GM18867 (cell line): Measurements from ENCODE around the gene ITM2C.

ENCODE experiments used
- ATAC-seq: cut with Tn5 transposase; IDR thresholded peaks from one replicate; pipeline ENCODE4 v1.9.1; 2021; ENCODE audit warnings: mild to moderate bottlenecking, moderate library complexity; ENCODE audit not compliant: unreplicated experiment

Gene ITM2C

DNA sequence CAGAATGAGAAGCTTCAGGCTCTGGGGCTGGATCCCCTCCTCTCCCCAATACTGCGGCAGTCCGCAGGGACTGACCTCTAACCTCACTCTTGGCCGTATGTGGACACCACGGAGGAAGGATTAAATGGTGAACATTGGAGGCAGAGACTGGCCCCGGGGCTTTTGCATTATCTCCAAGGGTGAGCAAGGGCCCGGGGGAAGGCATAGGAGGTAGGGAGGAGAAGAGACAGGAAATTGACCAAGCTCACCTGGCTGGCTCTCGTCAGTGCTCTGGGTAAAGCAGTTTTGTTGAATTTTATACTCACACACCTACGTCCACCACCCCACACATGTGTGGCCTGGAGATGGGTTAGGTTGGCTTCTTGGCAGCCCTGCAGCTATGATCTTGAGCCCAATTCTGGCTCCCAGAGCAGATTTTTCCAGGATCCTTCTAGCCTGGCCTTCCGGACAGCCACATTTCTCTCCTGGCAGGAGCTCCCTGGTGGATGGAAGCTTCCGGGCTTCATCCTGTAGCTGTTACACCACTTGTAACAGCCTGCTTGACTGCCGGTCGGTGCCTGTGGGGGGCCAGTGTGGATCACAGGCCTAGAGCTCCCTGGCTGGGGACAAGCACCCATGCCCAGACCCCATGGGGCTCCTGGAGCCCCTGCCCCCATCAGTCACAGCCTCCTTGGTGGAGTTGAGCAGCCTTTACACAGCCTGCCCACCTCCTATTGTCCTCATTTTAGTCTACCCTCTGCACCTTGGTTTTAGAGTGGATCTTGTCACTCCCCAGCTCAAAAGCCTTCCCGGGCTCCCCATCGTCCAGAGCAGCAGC lies 7.6 kb downstream of the ITM2C start:
- no peak for ATAC-seq

- ATAC-seq, result peak; percentile 61
These were observed 8.4 kb downstream of the ITM2C start for GRCh38 chr2:230872968-230873660.

DNA sequence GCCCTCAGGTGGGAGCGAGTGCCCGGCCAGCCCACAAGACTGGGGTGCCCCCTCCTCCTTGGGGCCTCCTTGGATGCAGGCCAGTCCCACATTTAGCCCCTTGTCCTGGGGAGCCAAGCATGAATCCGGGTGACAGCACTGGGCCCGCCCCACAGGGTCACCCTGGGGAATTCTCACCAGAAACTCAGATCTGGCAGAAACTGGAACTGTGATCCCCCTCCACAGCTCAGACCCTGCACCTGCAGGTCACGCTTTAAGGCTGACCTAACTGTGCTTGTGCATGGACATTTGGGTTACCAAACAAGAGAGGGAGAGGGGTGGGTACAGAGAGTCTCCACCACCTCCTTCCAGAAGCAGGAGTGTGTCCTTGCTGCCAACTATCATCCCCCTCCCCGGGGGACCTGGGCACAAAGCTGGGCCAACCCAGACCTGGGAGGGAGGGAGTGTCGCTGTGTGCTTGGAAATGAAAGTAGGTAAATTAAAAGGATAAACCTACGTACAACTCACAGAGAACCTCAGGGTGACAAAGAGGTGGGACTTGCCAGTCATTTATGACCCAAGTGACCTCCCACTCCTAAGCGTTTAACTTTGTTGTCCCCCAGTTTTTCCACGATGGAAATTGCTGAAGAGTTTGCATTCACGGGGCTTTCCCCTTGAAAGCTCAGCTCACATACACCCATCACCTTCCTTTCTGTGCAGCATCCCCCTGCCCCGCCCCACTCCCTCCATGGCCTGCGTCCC lies 9.1 kb downstream of the ITM2C start:
- peak; percentile 62 for ATAC-seq

DNA sequence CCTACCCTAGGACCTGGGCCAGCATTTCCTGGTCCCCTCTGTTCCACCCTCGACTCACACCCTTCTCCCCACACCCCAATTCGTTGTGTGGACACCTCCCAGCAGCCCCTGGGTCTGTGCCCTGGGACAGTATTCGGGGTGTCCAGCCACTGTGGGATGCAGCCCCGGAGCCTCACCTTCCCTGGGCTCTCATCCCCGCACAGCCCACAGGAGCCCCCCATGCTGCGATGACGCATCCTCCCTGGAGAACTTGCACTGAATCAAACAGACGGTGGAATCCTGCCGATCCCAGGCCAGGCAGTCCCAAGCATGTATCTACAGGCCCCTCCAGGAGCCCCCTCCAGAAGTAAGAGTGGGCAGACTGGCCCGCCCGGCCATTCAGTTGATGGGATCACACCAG lies 9.7 kb downstream of the ITM2C start:
- no peak for ATAC-seq

GRCh38 chr2:230874876-230875275 lies 10.1 kb downstream of the ITM2C start:
- ATAC-seq, result no peak

DNA sequence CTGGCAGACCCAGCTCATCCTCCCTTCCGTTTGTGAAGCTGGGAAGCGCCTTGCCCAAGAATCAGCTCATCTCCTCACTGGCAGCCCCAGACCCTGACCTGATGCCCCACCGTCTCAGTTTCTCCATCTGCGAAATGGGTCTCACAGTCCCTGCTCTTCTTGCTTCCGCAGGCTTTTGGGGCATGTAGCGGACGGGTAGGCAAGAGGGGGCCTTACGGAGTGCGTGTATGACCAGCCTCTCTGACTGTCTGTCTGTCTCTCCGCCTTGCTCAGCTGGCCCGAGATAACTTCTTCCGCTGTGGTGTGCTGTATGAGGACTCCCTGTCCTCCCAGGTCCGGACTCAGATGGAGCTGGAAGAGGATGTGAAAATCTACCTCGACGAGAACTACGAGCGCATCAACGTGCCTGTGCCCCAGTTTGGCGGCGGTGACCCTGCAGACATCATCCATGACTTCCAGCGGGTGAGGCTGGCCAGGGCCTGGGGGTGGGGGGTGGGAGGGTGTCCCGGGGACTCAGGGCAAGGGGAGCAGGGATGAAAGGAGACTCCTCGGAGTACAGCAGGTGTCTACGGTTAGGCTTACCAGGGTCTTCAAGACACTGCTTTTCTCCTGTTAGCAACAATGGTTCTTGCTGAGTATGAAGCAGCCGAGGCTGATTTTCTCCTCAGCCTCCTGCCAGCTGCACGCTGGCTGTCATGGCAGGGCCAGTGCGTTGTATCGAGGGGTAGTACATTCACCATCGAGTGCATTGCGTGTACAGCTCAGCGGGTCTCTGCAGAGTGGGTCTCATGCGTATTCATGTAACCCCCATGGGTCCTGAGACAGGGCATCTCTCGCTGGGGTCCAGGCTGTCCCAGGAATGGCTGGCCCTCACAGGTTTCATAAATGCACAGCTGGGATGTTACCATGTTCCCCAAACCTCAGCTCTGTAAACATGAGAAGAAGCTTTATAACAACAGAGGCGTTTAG lies 10.9 kb downstream of the ITM2C start:
- no peak for ATAC-seq

DNA sequence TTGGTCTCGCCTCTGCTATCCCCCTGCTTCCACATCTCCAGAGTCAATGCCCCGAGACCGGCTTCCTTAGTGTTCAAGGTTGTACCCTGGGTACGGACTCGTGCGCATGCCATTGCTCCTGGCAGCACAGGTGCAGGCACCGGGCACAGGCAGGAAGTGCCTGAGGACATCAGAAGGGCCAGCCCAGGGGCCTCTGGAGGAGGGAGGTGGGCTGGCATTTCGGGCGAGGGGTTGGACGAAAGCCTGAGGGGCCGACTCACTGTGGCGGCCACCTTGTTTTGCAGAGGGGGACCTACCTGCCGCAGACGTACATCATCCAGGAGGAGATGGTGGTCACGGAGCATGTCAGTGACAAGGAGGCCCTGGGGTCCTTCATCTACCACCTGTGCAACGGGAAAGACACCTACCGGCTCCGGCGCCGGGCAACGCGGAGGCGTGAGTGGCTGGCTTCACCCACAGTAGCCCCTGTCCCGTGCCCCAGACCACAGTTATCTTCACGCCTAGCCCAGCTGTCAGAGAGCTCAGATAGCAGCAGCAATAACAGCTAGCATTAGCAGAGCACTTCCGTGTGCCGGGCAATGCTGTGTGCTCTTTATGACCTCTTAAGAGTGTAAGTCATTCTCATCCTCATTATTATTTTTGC lies 12.5 kb downstream of the ITM2C start:
- ATAC-seq, result peak; percentile 27

DNA sequence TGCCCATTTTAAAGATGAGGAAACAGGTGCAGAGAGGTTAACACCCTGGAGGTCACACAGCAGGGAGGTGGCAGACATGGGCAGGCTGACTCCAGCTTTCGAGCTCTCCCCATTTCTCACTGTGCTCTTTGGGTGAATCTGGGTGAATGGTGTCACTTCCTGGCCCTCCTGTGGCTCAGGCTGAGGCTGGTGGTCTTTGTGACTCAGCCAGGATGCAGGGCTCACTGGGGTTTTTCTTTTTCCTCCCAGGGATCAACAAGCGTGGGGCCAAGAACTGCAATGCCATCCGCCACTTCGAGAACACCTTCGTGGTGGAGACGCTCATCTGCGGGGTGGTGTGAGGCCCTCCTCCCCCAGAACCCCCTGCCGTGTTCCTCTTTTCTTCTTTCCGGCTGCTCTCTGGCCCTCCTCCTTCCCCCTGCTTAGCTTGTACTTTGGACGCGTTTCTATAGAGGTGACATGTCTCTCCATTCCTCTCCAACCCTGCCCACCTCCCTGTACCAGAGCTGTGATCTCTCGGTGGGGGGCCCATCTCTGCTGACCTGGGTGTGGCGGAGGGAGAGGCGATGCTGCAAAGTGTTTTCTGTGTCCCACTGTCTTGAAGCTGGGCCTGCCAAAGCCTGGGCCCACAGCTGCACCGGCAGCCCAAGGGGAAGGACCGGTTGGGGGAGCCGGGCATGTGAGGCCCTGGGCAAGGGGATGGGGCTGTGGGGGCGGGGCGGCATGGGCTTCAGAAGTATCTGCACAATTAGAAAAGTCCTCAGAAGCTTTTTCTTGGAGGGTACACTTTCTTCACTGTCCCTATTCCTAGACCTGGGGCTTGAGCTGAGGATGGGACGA lies 13.2 kb downstream of the ITM2C start:
- ATAC-seq, result no peak

- ATAC-seq, result no peak
These were observed 14.0 kb downstream of the ITM2C start for GRCh38 chr2:230878599-230879188.

GRCh38 chr2:230879271-230879882 lies 14.6 kb downstream of the ITM2C start:
- no peak for ATAC-seq

DNA sequence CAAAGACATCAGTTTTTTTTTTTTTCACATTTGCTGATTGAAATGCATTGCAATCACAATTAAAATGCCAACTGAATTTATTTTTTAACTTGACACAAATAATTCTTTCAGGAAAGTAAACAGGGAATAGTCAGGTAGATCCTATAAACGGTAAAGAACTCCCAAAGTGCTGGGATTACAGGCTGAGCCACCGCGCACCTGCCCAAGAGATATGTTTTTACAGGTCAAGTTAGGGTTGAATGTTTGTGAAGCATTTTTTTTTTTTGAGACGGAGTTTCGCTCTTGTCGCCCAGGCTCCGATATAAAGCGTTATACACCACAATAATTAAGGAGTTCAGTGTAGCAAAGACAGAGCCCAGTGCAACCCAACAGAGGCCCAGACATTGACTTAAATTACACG lies 15.1 kb downstream of the ITM2C start:
- no peak for ATAC-seq

DNA sequence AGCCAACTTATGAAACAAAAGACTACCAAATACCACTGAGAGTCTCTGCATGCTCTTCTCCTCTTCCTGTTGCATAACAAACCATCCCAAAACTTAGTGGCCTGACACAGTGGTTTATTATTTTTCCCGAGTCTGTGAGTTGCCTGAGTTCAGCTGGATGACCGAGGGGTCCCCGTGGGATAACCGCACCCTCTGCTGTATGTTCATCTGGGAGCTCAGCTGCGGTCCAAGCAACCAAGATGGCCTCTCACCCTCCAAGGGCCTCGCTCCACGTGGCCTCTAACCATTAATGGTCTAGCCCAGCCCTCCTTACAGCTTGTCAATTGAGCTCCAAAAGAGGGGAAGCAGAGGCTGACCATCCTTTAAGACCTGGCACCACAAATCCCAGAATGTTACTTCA lies 17.1 kb downstream of the ITM2C start:
- no peak for ATAC-seq

DNA sequence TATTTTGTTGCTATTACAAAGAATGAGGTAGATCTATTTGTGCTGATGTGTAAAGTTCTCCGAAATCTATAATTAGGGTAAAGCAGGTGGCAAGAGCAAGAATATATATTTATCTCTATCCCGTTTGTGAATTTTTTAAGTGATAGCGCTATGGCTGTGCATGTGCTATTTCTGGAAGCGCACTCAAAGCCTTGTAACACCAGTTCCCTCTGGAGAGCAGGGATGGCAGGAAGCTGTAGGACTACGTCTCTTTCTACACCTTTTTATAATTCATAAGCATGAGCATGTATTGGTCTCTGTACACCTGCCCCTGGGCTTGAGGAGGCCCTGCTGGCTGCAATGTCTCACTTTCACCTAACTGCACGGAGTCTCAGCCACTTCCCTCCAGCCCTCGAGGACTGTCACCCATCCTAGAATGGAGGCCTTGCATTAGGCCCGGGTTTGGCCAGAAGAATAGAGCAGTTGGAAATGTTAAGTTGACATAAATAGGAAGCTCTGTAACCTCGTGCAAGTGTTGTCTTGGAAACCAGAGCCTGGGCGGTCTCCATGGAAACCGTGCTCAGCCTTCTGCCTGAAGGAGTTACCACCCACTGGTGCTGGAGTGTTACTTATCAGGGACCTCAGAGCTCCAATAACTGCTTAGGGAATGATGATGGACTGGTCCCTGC lies 20.9 kb downstream of the ITM2C start:
- no peak for ATAC-seq

DNA sequence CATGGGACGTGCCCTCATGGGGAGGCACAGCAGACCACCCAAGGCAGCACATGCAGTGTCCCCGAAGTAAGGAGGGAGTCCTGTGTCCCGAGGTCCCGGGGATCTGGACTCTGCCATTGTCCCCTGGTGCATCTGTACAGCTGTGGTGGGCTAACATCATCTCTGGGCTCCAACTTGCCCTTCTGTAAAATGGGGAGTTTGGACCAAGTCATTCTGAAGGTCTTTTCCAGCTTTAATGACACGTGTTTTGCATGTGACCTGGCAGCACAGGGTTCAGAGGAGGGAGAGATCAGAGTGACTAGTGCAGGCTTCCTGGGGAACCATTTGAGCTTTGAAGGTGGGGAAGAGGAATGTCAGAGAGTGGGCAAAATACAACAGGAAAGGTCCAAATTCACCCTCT lies 21.5 kb downstream of the ITM2C start:
- no peak for ATAC-seq

DNA sequence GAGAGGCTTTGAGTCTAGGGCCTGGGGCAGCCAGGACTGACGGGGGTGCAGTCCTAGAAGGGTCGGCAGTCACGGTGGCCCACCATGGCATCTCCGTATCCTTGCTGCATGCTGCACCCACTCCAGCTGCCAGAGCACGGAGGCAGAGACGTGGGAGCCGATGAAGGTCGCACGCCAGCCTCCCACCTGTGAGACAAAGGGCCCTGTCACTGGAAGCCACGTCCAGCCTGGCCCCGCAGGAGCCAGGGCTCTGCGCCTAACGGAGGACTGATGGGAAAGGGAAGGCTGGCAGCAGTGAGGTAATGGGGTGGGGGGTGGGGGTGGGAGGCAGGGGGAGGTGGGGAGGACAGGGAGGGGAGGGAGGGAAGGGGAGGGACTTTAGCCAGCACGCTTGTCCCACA lies 21.9 kb downstream of the ITM2C start:
- ATAC-seq, result no peak

GRCh38 chr2:230887342-230887741 lies 22.6 kb downstream of the ITM2C start:
- ATAC-seq, result no peak

- ATAC-seq, result no peak
These were observed 24.2 kb downstream of the ITM2C start for GRCh38 chr2:230888824-230889400.
